Cardiac muscle cell (in vitro differentiated cells and primary cell): ENCODE results near the gene OLFML1. TPM values are rescaled to one million over a fixed set of nuclear protein-coding genes. Genes with fewer than 3 reads are reported as not detected.

Source experiments
- DNase-seq, 2 donors: peaks; one replicate each; pipeline versions ENCODE4 v3.0.0 to v3.0.0-alpha.2; 2010 to 2017; ENCODE audit warnings: low read depth in 1 of 2, low spot score in 1 of 2
- H3K27ac ChIP-seq: fragments of 200-600 bp; sonication (generic); 2 replicates; pipeline ENCODE4 v1.5.1; 2016
- H3K27me3 ChIP-seq: fragments of 200-600 bp; sonication (generic); 2 replicates; pipeline ENCODE4 v1.6.0; 2016; ENCODE audit warnings: control low read depth
- H3K36me3 ChIP-seq: fragments of 200-600 bp; sonication (generic); 2 replicates; pipeline ENCODE4 v1.5.1; 2016; ENCODE audit warnings: control low read depth
- H3K4me1 ChIP-seq: fragments of 200-600 bp; sonication (generic); 2 replicates; pipeline ENCODE4 v1.8.1; 2017; ENCODE audit warnings: low read depth, mild to moderate bottlenecking, mixed run types
- H3K4me3 ChIP-seq: fragments of 200-600 bp; sonication (generic); 2 replicates; pipeline ENCODE4 v1.5.1; 2016; ENCODE audit warnings: mild to moderate bottlenecking
- H3K9me3 ChIP-seq: fragments of 200-600 bp; sonication (generic); 2 replicates; pipeline ENCODE4 v1.5.1; 2017; ENCODE audit warnings: low read depth, mild to moderate bottlenecking, control low read depth
- polyA plus RNA-seq: library from polyadenylated mRNA; unstranded; fragments of >200 nt; fragmentation: Nextera tagmentation; extraction: Ambion mirVana; gene quantifications from 2 replicates; pipeline ENCODE4 v1.2.1, GENCODE V29; 2016
- total RNA-seq: library from RNA; depleted of rRNA; stranded (reverse); fragments of >200 nt; gene quantifications from 2 replicates; pipeline ENCODE4 v1.2.3, GENCODE V29; 2016
- TF ChIP-seq, protein P1 (sequence below): IDR thresholded peaks from 2 replicates; pipeline ENCODE4 v1.5.1; 2012; ENCODE audit warnings: low read depth, mild to moderate bottlenecking, low read length

OLFML1 gene
- total and polyA plus RNA-seq, 2 experiments from 2014 or later: 0.39 to 1.1 TPM

DNA sequence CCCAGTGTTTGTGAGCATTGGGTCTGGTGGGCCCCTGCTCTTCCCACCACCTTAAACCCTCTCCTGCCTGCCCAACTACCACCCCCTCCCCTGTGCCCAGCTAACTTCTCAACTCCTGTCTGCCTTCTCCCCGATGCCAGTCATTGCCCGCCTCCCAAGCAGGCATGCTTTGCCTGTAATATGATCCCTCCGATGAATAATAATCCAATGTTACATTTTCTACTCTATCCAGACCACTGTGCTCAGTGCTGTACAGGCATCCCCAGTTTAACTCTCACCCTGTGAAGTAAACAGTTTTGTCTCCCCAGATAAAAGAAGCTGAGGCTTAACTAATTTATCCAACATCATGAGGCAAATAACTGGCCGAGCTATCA lies 35.5 kb upstream of the OLFML1 start:
- H3K27me3 ChIP-seq: no peaks in the 10 kb centered on the region
- no peaks in the 10 kb centered on the region for H3K36me3 ChIP-seq
- no peak for DNase-seq
- no peaks in the 10 kb centered on the region for H3K9me3 ChIP-seq
- peaks cover 9% of the 10 kb centered on the region for H3K4me1 ChIP-seq
- H3K4me3 ChIP-seq: no peak overlapping the region
- TF ChIP-seq, protein P1, sequence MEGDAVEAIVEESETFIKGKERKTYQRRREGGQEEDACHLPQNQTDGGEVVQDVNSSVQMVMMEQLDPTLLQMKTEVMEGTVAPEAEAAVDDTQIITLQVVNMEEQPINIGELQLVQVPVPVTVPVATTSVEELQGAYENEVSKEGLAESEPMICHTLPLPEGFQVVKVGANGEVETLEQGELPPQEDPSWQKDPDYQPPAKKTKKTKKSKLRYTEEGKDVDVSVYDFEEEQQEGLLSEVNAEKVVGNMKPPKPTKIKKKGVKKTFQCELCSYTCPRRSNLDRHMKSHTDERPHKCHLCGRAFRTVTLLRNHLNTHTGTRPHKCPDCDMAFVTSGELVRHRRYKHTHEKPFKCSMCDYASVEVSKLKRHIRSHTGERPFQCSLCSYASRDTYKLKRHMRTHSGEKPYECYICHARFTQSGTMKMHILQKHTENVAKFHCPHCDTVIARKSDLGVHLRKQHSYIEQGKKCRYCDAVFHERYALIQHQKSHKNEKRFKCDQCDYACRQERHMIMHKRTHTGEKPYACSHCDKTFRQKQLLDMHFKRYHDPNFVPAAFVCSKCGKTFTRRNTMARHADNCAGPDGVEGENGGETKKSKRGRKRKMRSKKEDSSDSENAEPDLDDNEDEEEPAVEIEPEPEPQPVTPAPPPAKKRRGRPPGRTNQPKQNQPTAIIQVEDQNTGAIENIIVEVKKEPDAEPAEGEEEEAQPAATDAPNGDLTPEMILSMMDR: no peak
- no peak overlapping the region for H3K27ac ChIP-seq

DNA sequence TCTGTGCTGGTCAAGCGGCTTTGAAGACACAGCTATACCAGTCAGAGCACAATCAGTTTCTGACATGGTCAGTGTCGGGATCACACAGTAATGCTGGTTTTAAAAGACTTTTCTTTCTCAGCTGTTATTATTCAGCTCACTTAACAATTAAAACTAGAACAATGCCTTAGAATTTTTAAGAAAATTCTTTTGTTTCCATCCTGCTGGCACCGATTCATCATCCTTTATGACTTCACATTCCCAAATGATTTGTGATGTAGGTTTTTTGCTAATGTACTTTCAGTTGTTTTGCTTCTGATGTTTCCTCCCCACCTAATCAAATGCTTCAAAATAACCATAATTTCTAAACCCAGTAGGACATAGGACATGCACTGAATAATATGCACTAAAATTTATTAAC lies 34.5 kb upstream of the OLFML1 start:
- Histone ChIP-seq H3K27ac (no peak overlapping the region), H3K27me3 (no peaks in the 10 kb centered on the region), H3K9me3 (no peaks in the 10 kb centered on the region), H3K36me3 (no peaks in the 10 kb centered on the region), H3K4me1 (peaks cover 9% of the 10 kb centered on the region), H3K4me3 (no peak overlapping the region)
- TF ChIP-seq, protein P1: no peak
- no peak for DNase-seq

DNA sequence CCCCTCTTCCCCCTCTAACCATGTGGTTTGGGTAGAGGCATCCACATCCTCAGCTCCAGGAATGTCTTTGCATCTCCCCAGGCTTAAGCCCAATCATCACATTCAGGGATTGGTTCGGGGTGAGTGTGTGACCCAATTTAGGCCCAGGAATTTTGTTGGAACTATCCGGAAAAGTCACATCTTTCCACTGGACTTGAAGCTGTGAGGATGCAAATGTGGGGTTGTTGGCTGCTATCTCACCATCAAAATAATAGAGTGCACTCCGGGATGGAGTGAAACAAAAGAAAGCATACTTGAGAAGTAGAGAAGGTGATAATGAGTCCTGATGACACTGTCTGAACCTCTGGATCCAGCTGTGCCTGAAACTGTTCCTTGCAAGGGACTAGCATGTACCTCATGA lies 33.8 kb upstream of the OLFML1 start:
- Histone ChIP-seq H3K27me3 (no peaks in the 10 kb centered on the region), H3K4me3 (no peak overlapping the region), H3K4me1 (peaks cover 9% of the 10 kb centered on the region), H3K27ac (no peak overlapping the region), H3K9me3 (no peaks in the 10 kb centered on the region), H3K36me3 (no peaks in the 10 kb centered on the region)
- no peak for DNase-seq
- TF ChIP-seq, protein P1: no peak

DNA sequence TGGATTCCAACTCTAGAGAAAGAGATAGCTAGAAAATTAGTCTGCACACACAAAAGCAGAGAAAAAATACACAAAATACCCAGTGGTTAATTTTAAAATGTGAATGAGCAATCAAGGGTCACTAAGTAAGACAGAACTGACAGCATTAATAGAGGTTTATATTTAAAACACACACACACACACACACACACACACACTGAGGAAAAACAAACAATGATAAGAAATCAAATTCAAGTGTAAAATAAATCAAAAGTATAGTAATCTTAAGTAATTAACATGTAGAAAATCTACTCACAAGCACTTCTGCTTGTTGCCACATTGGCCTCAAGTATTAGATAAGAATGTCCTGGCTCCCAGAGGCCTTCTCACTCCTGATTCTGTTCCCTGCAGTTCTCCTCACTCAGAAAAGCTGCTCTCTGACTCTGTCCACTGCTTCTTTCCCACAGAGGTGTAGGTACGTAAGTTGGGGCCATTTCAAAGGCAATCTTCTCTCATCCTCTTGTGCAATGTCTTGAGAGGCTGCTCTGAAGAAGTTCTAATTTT lies 33.3 kb upstream of the OLFML1 start:
- Histone ChIP-seq H3K4me3 (no peak overlapping the region), H3K27me3 (no peaks in the 10 kb centered on the region), H3K36me3 (no peaks in the 10 kb centered on the region), H3K4me1 (peaks cover 14% of the 10 kb centered on the region), H3K27ac (no peak overlapping the region), H3K9me3 (no peaks in the 10 kb centered on the region)
- TF ChIP-seq, protein P1: no peak
- no peak for DNase-seq

DNA sequence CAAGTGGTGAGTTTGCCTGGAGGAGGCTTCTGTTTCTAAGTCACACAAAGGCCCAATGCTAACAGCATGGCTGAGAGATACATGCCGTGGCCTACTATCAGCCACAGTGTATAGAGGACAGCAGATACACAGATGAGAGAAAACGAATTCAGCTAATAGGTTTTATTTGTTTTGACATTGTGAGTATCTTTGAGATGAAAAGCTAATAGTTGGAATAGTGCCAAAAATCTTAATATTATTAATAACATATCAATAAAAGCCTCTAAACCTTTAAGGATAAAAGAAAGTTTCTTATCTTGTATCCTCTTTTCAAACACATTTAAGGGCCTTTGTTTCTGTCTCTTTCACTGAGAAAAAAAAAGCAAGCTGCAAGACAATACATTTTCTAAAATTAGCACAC lies 30.5 kb upstream of the OLFML1 start:
- Histone ChIP-seq H3K36me3 (no peaks in the 10 kb centered on the region), H3K4me1 (peaks cover 17% of the 10 kb centered on the region), H3K27ac (no peak overlapping the region), H3K4me3 (no peak overlapping the region), H3K27me3 (no peaks in the 10 kb centered on the region), H3K9me3 (no peaks in the 10 kb centered on the region)
- TF ChIP-seq, protein P1: no peak
- DNase-seq: no peak

DNA sequence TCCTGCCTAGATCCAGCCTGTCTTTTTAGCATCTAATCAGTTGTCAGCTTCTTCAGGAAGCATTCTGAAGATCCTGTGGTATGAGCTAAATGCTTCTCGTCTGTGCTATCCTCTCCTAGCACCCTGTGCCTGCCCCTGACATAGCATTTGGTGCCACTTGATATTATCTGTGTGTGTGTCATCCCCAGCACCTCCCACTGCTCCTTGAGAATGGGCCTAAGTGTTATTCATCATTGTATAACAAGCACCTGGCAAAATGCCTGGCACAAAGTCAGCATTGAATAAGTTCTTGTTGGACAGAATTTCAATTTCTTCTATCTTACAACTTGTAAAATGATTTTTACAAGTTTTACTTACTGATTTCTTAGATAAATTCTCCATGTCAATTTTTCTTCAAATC lies 28.1 kb upstream of the OLFML1 start:
- no peaks in the 10 kb centered on the region for H3K36me3 ChIP-seq
- H3K4me1 ChIP-seq: peaks cover 10% of the 10 kb centered on the region
- DNase-seq: no peak
- TF ChIP-seq, protein P1: no peak
- no peak overlapping the region for H3K4me3 ChIP-seq
- H3K27me3 ChIP-seq: no peaks in the 10 kb centered on the region
- no peaks in the 10 kb centered on the region for H3K9me3 ChIP-seq
- no peak overlapping the region for H3K27ac ChIP-seq
